Activated naive CD8-positive, alpha-beta T cell (primary cell): ENCODE measurements around the gene TSPOAP1.

Experiments
- H3K27ac Mint-ChIP-seq: one replicate; pipeline ENCODE4 v1.8.0; 2021; ENCODE audit warnings: mixed read lengths
- H3K27me3 Mint-ChIP-seq: one replicate; pipeline ENCODE4 v1.8.0; 2021; ENCODE audit warnings: mixed read lengths
- H3K36me3 Mint-ChIP-seq: one replicate; pipeline ENCODE4 v1.8.0; 2021; ENCODE audit warnings: mixed read lengths
- H3K4me1 Mint-ChIP-seq: one replicate; pipeline ENCODE4 v1.8.0; 2021; ENCODE audit warnings: low read depth, mixed read lengths
- H3K4me3 Mint-ChIP-seq: one replicate; pipeline ENCODE4 v1.8.0; 2021; ENCODE audit warnings: mild to moderate bottlenecking, mixed read lengths
- H3K9me3 Mint-ChIP-seq: one replicate; pipeline ENCODE4 v1.8.0; 2021; ENCODE audit warnings: low read depth, mixed read lengths

Gene TSPOAP1

GRCh38 chr17:58302171-58302918 lies 26.2 kb downstream of the TSPOAP1 start:
- Mint-ChIP-seq H3K36me3 (peaks cover 4% of the 10 kb centered on the region), H3K27ac (no peak overlapping the region), H3K4me1 (peaks cover 2% of the 10 kb centered on the region), H3K27me3 (no peaks in the 10 kb centered on the region), H3K4me3 (no peak overlapping the region), H3K9me3 (no peaks in the 10 kb centered on the region)

- Mint-ChIP-seq H3K9me3 (no peaks in the 10 kb centered on the region), H3K4me1 (peaks cover 2% of the 10 kb centered on the region), H3K4me3 (no peak overlapping the region), H3K36me3 (no peaks in the 10 kb centered on the region), H3K27me3 (no peaks in the 10 kb centered on the region), H3K27ac (no peak overlapping the region)
Observed at GRCh38 chr17:58301504-58302150, 27.0 kb downstream of the TSPOAP1 start.

GRCh38 chr17:58300336-58300735 lies 28.3 kb downstream of the TSPOAP1 start:
- no peaks in the 10 kb centered on the region for H3K27me3 Mint-ChIP-seq
- peaks cover 2% of the 10 kb centered on the region for H3K4me1 Mint-ChIP-seq
- H3K9me3 Mint-ChIP-seq, result no peaks in the 10 kb centered on the region
- H3K27ac Mint-ChIP-seq, result no peak overlapping the region
- no peaks in the 10 kb centered on the region for H3K36me3 Mint-ChIP-seq
- no peak overlapping the region for H3K4me3 Mint-ChIP-seq

GRCh38 chr17:58294034-58294433 lies 34.6 kb downstream of the TSPOAP1 start:
- Mint-ChIP-seq H3K27me3 (peaks cover 7% of the 10 kb centered on the region), H3K9me3 (no peaks in the 10 kb centered on the region), H3K27ac (no peak overlapping the region), H3K36me3 (no peaks in the 10 kb centered on the region), H3K4me1 (no peaks in the 10 kb centered on the region), H3K4me3 (no peak overlapping the region)

- H3K4me1 Mint-ChIP-seq, result no peaks in the 10 kb centered on the region
- no peak overlapping the region for H3K4me3 Mint-ChIP-seq
- peaks cover 14% of the 10 kb centered on the region for H3K27me3 Mint-ChIP-seq
Observed at GRCh38 chr17:58291246-58291645, 37.3 kb downstream of the TSPOAP1 start.

GRCh38 chr17:58289869-58290268 lies 38.7 kb downstream of the TSPOAP1 start:
- Mint-ChIP-seq H3K4me1 (no peaks in the 10 kb centered on the region), H3K4me3 (no peak overlapping the region), H3K36me3 (no peaks in the 10 kb centered on the region), H3K9me3 (no peaks in the 10 kb centered on the region), H3K27me3 (peaks cover 14% of the 10 kb centered on the region), H3K27ac (no peak overlapping the region)

More at GRCh38 chr17:58291246-58291645, 37.3 kb downstream of the TSPOAP1 start:
- Mint-ChIP-seq H3K27ac (no peak overlapping the region), H3K9me3 (no peaks in the 10 kb centered on the region), H3K36me3 (no peaks in the 10 kb centered on the region)

- Mint-ChIP-seq H3K4me3 (no peak overlapping the region), H3K27ac (no peak overlapping the region), H3K27me3 (peaks cover 11% of the 10 kb centered on the region), H3K9me3 (no peaks in the 10 kb centered on the region), H3K36me3 (no peaks in the 10 kb centered on the region), H3K4me1 (no peaks in the 10 kb centered on the region)
Observed at GRCh38 chr17:58285422-58285810, 43.2 kb downstream of the TSPOAP1 start.

- no peak overlapping the region for H3K27ac Mint-ChIP-seq
- H3K36me3 Mint-ChIP-seq, result no peaks in the 10 kb centered on the region
- H3K27me3 Mint-ChIP-seq, result peaks cover 11% of the 10 kb centered on the region
- no peaks in the 10 kb centered on the region for H3K9me3 Mint-ChIP-seq
- no peak overlapping the region for H3K4me3 Mint-ChIP-seq
- H3K4me1 Mint-ChIP-seq, result no peaks in the 10 kb centered on the region
Observed at GRCh38 chr17:58284613-58285421, 43.8 kb downstream of the TSPOAP1 start.

GRCh38 chr17:58283674-58284612 lies 44.7 kb downstream of the TSPOAP1 start:
- Mint-ChIP-seq H3K27me3 (peaks cover 11% of the 10 kb centered on the region), H3K4me3 (no peak overlapping the region), H3K27ac (no peak overlapping the region), H3K36me3 (no peaks in the 10 kb centered on the region), H3K4me1 (peaks cover 4% of the 10 kb centered on the region), H3K9me3 (no peaks in the 10 kb centered on the region)

GRCh38 chr17:58282442-58282841 lies 46.2 kb downstream of the TSPOAP1 start:
- Mint-ChIP-seq H3K27me3 (peaks cover 8% of the 10 kb centered on the region), H3K36me3 (no peaks in the 10 kb centered on the region), H3K4me3 (no peak overlapping the region), H3K9me3 (no peaks in the 10 kb centered on the region), H3K27ac (no peak overlapping the region), H3K4me1 (peaks cover 4% of the 10 kb centered on the region)

GRCh38 chr17:58281511-58282011 lies 47.0 kb downstream of the TSPOAP1 start:
- H3K9me3 Mint-ChIP-seq, result no peaks in the 10 kb centered on the region
- no peaks in the 10 kb centered on the region for H3K36me3 Mint-ChIP-seq
- H3K27me3 Mint-ChIP-seq, result peaks cover 8% of the 10 kb centered on the region
- no peak overlapping the region for H3K27ac Mint-ChIP-seq
- peaks cover 4% of the 10 kb centered on the region for H3K4me1 Mint-ChIP-seq
- H3K4me3 Mint-ChIP-seq, result no peak overlapping the region

GRCh38 chr17:58280480-58281217 lies 47.9 kb downstream of the TSPOAP1 start, which contains the start of gene MPO:
Gene MPO, minus strand, starts transcription at chr17:58280935. Its CDS starts 177 bp downstream, at chr17:58280758.
- Mint-ChIP-seq H3K36me3 (no peaks in the 10 kb centered on the region), H3K4me3 (no peak within 1 kb of the TSS)

GRCh38 chr17:58279736-58280479 lies 48.7 kb downstream of the TSPOAP1 start:
- Mint-ChIP-seq H3K36me3 (no peaks in the 10 kb centered on the region), H3K4me3 (no peak overlapping the region), H3K27ac (no peak overlapping the region), H3K9me3 (no peaks in the 10 kb centered on the region), H3K27me3 (peaks cover 8% of the 10 kb centered on the region), H3K4me1 (peaks cover 4% of the 10 kb centered on the region)

More at GRCh38 chr17:58280480-58281217, 47.9 kb downstream of the TSPOAP1 start, which contains the start of gene MPO:
- Mint-ChIP-seq H3K27me3 (peaks cover 8% of the 10 kb centered on the region), H3K27ac (no peak within 1 kb of the TSS), H3K9me3 (no peaks in the 10 kb centered on the region), H3K4me1 (peaks cover 4% of the 10 kb centered on the region)
